Muscle of arm (tissue), 12 donors: Measurements from ENCODE around the gene LRRC19. TPM values are rescaled to one million over a fixed set of nuclear protein-coding genes. Genes with fewer than 3 reads are reported as not detected.
A peak's percentile ranks its signal among the peaks of the same experiment; 100 is the strongest.

Source experiments
- DNase-seq: peaks from one replicate; pipeline ENCODE4 v3.0.0-alpha.2; 2013
- polyA plus RNA-seq, 12 donors: library from polyadenylated mRNA; unstranded; fragments of 120-200 nt; gene quantifications; one replicate each; pipeline ENCODE4 v1.2.1, GENCODE V29; 2013; ENCODE audit not compliant: insufficient read length in 12 of 12

LRRC19 gene
- polyA plus RNA-seq, 12 donors: 0.04 to 10.4 (median 0.13) TPM; not detected in 2

- DNase-seq: peak; percentile 98
Measured at GRCh38 chr9:26955921-26956859, 49.3 kb downstream of the LRRC19 start, which contains the start of gene IFT74. Gene IFT74, plus strand, starts transcription at chr9:26956412. Its CDS starts 5,556 bp downstream, at chr9:26961968.

- peak; percentile 19 for DNase-seq
Measured at GRCh38 chr9:26955222-26955903, 50.1 kb downstream of the LRRC19 start.

GRCh38 chr9:26954050-26954508 is 51.4 kb downstream of the LRRC19 start:
- no peak for DNase-seq

GRCh38 chr9:26951794-26952193 is 53.7 kb downstream of the LRRC19 start:
- no peak for DNase-seq

- DNase-seq: no peak
Measured at GRCh38 chr9:26950521-26950920, 55.0 kb downstream of the LRRC19 start.

GRCh38 chr9:26949637-26950069 is 55.8 kb downstream of the LRRC19 start:
- no peak for DNase-seq

GRCh38 chr9:26947736-26948135 is 57.7 kb downstream of the LRRC19 start:
- DNase-seq: no peak

- peak; percentile 93 for DNase-seq
Measured at GRCh38 chr9:26946753-26947727, 58.4 kb downstream of the LRRC19 start, which contains the start of gene PLAA. Gene PLAA, minus strand, starts transcription at chr9:26947242. Its CDS starts 197 bp downstream, at chr9:26947045.

GRCh38 chr9:26945591-26945990 is 59.9 kb downstream of the LRRC19 start:
- DNase-seq: no peak

Other genes with a start within 250 kb of the LRRC19 start
- gene CAAP1, start 112.9 kb downstream of the LRRC19 start, polyA plus RNA-seq: 10 to 100 TPM in 11 of 12 donors, not detected in 1; 15.6 to 29.5 (median 19.7) TPM
- 10 to 100 TPM in 11 of 12 donors, not detected in 1; 29.8 to 42.8 (median 38.3) TPM for gene PLAA, start 58.4 kb downstream of the LRRC19 start, polyA plus RNA-seq
- 10 to 100 TPM in 11 of 12 donors, not detected in 1; 10.8 to 28.6 (median 15.8) TPM for gene IFT74, start 49.3 kb downstream of the LRRC19 start, polyA plus RNA-seq
- 10 to 100 TPM in 11 of 12 donors, not detected in 1; 14.2 to 20.3 (median 17.8) TPM for gene TEK, start 103.6 kb upstream of the LRRC19 start, polyA plus RNA-seq